ENCODE data around the gene CACNA1H.

- TF ChIP-seq, protein P1, sequence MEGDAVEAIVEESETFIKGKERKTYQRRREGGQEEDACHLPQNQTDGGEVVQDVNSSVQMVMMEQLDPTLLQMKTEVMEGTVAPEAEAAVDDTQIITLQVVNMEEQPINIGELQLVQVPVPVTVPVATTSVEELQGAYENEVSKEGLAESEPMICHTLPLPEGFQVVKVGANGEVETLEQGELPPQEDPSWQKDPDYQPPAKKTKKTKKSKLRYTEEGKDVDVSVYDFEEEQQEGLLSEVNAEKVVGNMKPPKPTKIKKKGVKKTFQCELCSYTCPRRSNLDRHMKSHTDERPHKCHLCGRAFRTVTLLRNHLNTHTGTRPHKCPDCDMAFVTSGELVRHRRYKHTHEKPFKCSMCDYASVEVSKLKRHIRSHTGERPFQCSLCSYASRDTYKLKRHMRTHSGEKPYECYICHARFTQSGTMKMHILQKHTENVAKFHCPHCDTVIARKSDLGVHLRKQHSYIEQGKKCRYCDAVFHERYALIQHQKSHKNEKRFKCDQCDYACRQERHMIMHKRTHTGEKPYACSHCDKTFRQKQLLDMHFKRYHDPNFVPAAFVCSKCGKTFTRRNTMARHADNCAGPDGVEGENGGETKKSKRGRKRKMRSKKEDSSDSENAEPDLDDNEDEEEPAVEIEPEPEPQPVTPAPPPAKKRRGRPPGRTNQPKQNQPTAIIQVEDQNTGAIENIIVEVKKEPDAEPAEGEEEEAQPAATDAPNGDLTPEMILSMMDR (IDR thresholded peaks at IDR 0.05; ENCODE audit: poor library complexity): no peak
- TF ChIP-seq EZH2 (IDR thresholded peaks at IDR 0.05; ENCODE audit: borderline replicate concordance): no peak
These were observed 18.0 kb upstream of the CACNA1H start for GRCh38 chr16:1134776-1135458.
